Liver (tissue), 3 donors: ENCODE measurements around the gene ACADM.

ENCODE experiments used
- ATF3 ChIP-seq: IDR thresholded peaks from 2 replicates; pipeline ENCODE4 v1.6.1; 2016; ENCODE audit warnings: antibody characterized with exemption
- CTCF ChIP-seq: fragments of 150-350 bp; IDR thresholded peaks from 2 replicates; pipeline ENCODE4 v1.5.1; 2017; ENCODE audit warnings: improper control_type of control experiment, low read depth, low read length; ENCODE audit not compliant: missing input control
- EGR1 ChIP-seq, 2 donors: IDR thresholded peaks; 2 replicates each; pipeline ENCODE4 v1.6.1; 2016 to 2018; ENCODE audit warnings: antibody characterized with exemption in 2 of 2, low read depth in 2 of 2
- GABPA ChIP-seq, 2 donors: IDR thresholded peaks in 1 of 2; conservative IDR thresholded peaks in 1 of 2; 2 replicates each; pipeline ENCODE4 v1.6.1; 2016; ENCODE audit warnings: antibody characterized with exemption in 2 of 2, mild to moderate bottlenecking in 1 of 2, moderate library complexity in 1 of 2
- MAX ChIP-seq: IDR thresholded peaks from 2 replicates; pipeline ENCODE4 v1.6.1; 2016; ENCODE audit warnings: antibody characterized with exemption
- RAD21 ChIP-seq, 2 donors: IDR thresholded peaks; 2 replicates each; pipeline ENCODE4 v1.6.1; 2016; ENCODE audit warnings: antibody characterized with exemption in 2 of 2, mild to moderate bottlenecking in 2 of 2
- REST ChIP-seq: IDR thresholded peaks from 2 replicates; pipeline ENCODE4 v1.6.1; 2016; ENCODE audit warnings: antibody characterized with exemption, mild to moderate bottlenecking
- RXRA ChIP-seq, 2 donors: IDR thresholded peaks; 2 replicates each; pipeline ENCODE4 v1.6.1; 2017 to 2018; ENCODE audit warnings: antibody characterized with exemption in 2 of 2, mild to moderate bottlenecking in 1 of 2
- TAF1 ChIP-seq: conservative IDR thresholded peaks from 2 replicates; pipeline ENCODE4 v1.6.1; 2016; ENCODE audit warnings: antibody characterized with exemption, mild to moderate bottlenecking
- YY1 ChIP-seq: IDR thresholded peaks from 2 replicates; pipeline ENCODE4 v1.6.1; 2016; ENCODE audit warnings: antibody characterized with exemption, mild to moderate bottlenecking
- TF ChIP-seq, protein P1 (sequence below): IDR thresholded peaks from 2 replicates; pipeline ENCODE4 v1.6.1; 2016; ENCODE audit warnings: antibody characterized with exemption
- donor health status: healthy.
- donor health status: healthy.

DNA sequence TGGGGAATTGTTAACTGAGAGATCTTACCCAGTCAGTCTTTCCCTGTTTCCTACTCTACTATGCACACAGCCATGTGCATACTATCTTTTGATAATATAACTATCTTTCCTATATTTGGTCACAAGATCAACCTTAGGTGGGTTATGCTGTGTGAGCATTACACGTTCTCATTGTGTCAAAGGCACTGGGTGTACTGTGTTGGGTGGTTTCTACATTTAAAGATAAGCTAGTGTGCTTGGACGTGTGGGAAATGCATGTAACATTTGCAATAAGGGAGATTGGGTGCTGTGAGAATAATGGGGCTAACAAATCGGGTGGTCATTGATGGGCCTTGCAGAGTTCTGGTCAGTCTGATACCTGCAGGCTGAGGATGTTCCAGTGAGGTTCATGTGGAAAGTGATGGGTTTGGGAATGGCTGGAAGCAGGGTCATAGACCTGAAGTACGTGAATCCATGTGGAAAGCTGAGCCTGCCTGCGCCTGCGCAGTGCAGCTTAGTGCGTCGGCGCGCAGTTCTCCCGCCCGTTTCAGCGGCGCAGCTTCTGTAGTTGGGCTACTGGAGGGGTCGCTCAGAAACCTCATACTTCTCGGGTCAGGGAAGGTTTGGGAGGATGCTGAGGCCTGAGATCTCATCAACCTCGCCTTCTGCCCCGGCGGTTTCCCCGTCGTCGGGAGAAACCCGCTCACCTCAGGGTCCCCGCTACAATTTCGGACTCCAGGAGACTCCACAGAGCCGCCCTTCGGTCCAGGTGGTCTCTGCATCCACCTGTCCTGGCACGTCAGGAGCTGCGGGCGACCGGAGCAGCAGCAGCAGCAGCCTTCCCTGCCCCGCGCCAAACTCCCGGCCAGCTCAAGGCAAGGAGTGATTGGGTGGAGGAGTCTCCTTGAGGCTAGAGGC, 72.1 kb downstream of the ACADM start, which contains the start of gene MSH4:
- TF ChIP-seq MAX, result no peak
- TF ChIP-seq YY1, result no peak
- no peak for TF ChIP-seq CTCF
- TF ChIP-seq, protein P1, sequence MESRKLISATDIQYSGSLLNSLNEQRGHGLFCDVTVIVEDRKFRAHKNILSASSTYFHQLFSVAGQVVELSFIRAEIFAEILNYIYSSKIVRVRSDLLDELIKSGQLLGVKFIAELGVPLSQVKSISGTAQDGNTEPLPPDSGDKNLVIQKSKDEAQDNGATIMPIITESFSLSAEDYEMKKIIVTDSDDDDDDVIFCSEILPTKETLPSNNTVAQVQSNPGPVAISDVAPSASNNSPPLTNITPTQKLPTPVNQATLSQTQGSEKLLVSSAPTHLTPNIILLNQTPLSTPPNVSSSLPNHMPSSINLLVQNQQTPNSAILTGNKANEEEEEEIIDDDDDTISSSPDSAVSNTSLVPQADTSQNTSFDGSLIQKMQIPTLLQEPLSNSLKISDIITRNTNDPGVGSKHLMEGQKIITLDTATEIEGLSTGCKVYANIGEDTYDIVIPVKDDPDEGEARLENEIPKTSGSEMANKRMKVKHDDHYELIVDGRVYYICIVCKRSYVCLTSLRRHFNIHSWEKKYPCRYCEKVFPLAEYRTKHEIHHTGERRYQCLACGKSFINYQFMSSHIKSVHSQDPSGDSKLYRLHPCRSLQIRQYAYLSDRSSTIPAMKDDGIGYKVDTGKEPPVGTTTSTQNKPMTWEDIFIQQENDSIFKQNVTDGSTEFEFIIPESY, result no peak
- TF ChIP-seq REST, result no peak
- no peak for TF ChIP-seq ATF3
- no peak for TF ChIP-seq RAD21 (IDR thresholded peaks at IDR 0.05)
- no peak for TF ChIP-seq GABPA (IDR thresholded peaks at IDR 0.05 in 1 of 2, conservative IDR thresholded peaks at IDR 0.05 in 1 of 2)
- TF ChIP-seq EGR1 (IDR thresholded peaks at IDR 0.05; ENCODE audit: low read depth in 2 of 2), result no peak
- no peak for TF ChIP-seq TAF1
- no peak for TF ChIP-seq RXRA (IDR thresholded peaks at IDR 0.05)
